ENCODE measurements around the gene B4GALNT3.

The B4GALNT3 gene

DNA sequence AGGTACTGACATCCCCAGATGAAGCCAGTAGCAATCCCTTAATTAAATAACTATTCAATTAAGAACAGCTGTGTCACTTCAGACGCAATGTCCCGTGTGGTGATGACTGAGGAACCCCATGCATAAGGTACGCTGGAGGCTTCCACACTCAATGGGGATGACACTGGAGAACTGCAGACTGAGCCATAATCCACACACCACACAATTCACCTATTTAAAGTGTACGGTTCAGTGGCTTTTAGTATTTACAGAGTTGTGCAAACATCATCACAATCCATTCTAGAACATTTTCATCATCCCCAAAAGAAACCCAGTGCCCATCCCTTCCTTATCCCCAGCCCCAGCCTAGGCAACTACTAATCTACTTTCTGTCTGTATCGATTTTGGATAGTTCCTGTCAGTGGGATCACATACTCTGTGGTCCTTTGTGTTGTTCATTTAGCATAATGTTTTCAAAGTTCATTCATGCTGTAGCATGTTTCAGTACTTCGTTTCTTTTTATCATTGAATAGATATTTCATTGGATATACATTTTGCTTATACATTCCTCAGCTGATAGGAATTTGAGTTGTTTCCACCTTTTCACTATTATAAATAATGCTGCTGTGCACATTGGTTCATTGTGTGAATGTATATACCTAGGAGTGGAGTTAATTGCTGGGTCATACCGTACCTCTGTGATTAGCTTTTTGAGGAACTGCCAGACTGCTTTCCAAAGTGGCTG lies 142.4 kb downstream of the B4GALNT3 start:
- DNase-seq = no peak

DNA sequence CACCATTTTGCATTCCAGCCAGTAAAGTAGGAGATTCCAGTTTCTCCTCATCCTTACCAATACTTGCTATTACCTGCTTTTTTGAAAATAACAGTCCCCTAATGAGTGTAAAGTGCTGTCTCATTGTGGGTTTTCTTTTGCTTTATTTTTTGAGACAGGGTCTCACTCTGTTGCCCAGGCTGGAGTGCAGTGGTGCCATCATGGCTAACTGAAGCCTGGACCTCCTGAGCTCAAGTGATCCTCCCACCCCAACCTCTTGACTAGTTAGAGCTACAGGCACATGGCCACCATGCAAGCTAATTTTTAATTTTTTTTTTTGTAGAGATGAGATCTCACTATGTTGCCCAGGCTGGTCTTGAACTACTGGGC lies 142.9 kb downstream of the B4GALNT3 start:
- DNase-seq = no peak

DNA sequence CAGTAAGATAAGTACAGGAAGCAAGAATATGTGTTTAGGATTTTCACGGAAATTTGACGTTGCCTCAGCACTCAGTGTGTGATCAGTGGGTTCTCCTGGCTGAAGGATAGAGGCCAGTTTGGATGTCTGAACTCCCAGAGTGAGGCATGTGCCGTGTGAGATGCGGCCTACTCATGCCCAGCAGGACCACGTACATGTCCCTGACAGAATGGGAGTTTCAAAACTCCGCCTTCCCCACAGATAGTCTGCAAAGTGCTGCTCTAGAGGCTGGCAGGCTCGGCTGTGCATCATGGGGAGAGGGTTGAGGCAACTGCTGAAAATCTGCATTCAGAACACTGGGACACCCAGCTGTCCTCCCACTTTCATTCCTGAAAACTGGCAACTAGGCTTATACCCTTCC lies 145.2 kb downstream of the B4GALNT3 start:
- no peak for DNase-seq

GRCh38 chr12:607541-608001 lies 147.8 kb downstream of the B4GALNT3 start:
- no peak for DNase-seq

DNA sequence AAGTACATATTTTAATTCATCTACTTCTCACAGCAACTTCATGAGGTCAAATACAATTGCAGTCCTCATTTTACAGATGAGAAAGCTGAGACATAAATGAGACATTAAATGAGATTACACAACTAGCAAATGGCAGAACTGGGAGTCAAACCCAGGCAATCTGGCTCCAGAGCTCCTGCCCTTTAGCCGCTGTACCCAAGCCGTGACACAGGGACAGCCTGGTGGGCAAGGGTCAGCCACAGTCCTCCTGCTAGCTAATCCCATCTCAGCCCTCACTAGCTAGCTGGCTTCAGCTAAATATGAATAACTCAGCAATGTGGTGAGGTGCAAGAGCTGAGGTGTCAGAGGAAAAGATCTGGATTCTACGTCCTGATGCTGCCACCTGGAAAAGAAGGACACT lies 148.7 kb downstream of the B4GALNT3 start:
- no peak for DNase-seq

DNA sequence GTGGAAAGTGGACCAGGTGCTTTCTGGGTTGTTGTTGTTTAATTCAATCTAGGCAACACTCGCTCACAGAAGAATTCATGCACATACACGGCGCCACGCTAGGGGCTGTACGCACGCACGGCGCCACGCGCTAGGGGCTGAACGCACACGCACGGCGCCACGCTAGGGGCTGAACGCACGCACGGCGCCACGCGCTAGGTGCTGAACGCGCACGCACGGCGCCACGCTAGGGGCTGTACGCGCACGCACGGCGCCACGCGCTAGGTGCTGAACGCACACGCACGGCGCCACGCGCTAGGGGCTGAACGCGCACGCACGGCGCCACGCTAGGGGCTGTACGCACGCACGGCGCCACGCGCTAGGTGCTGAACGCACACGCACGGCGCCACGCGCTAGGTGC lies 149.2 kb downstream of the B4GALNT3 start:
- DNase-seq = no peak

- DNase-seq = no peak
Observed at GRCh38 chr12:611721-612120, 152.0 kb downstream of the B4GALNT3 start.

GRCh38 chr12:612293-612692 lies 152.6 kb downstream of the B4GALNT3 start:
- no peak for DNase-seq

GRCh38 chr12:612886-613285 lies 153.1 kb downstream of the B4GALNT3 start:
- DNase-seq = no peak

Data from amniotic stem cell (primary cell).